ENCODE results near the gene FBRSL1. TPM values are rescaled to one million over a fixed set of nuclear protein-coding genes. Genes with fewer than 3 reads are reported as not detected.

Gene FBRSL1
- total and polyA plus RNA-seq, 7 donors: 3.9 to 37.0 (median 10.3) TPM

- no peak overlapping the region for H3K4me3 ChIP-seq
- DNase-seq: no peak
- H3K4me1 ChIP-seq: no peaks in the 10 kb centered on the region
- no peak overlapping the region for H3K27ac ChIP-seq
- TF ChIP-seq POLR2A (IDR thresholded peaks at IDR 0.05): no peak
- no peak for TF ChIP-seq POLR2AphosphoS5 (IDR thresholded peaks at IDR 0.05)
- TF ChIP-seq EP300 (IDR thresholded peaks at IDR 0.05): no peak
- TF ChIP-seq CTCF (IDR thresholded peaks at IDR 0.05): no peak
- WGBS, 2 donors: 92 to 94% methylated on average over 6 of the region's 6 CpGs
- no peaks in the 10 kb centered on the region for H3K9me3 ChIP-seq
- intact Hi-C loops (cut with DNase I): no loop called here
- no peaks in the 10 kb centered on the region for H3K36me3 ChIP-seq
- H3K27me3 ChIP-seq: no peaks in the 10 kb centered on the region
Observed at GRCh38 chr12:132533584-132533958, 43.6 kb downstream of the FBRSL1 start.

GRCh38 chr12:132534076-132534475 lies 44.1 kb downstream of the FBRSL1 start:
- intact Hi-C loops (cut with DNase I): no loop called here
- DNase-seq: no peak
- no peaks in the 10 kb centered on the region for H3K9me3 ChIP-seq
- no peaks in the 10 kb centered on the region for H3K27me3 ChIP-seq
- H3K4me1 ChIP-seq: no peaks in the 10 kb centered on the region
- H3K27ac ChIP-seq: no peak overlapping the region
- TF ChIP-seq POLR2A (IDR thresholded peaks at IDR 0.05): no peak
- TF ChIP-seq POLR2AphosphoS5 (IDR thresholded peaks at IDR 0.05): no peak
- TF ChIP-seq EP300 (IDR thresholded peaks at IDR 0.05): no peak
- no peak for TF ChIP-seq CTCF (IDR thresholded peaks at IDR 0.05)
- no peak overlapping the region for H3K4me3 ChIP-seq
- WGBS, 2 donors: 96 to 97% methylated on average over 13 of the region's 13 CpGs
- H3K36me3 ChIP-seq: no peaks in the 10 kb centered on the region

- intact Hi-C loops (cut with DNase I): no loop called here
- no peak overlapping the region for H3K4me3 ChIP-seq
- H3K9me3 ChIP-seq: no peaks in the 10 kb centered on the region
Observed at GRCh38 chr12:132535019-132535418, 45.1 kb downstream of the FBRSL1 start.

GRCh38 chr12:132536102-132536876 lies 46.3 kb downstream of the FBRSL1 start:
- H3K36me3 ChIP-seq: no peaks in the 10 kb centered on the region
- no peaks in the 10 kb centered on the region for H3K27me3 ChIP-seq
- DNase-seq: no peak
- H3K4me3 ChIP-seq: no peak overlapping the region
- H3K27ac ChIP-seq: no peak overlapping the region
- 97% methylated on average over 16 of the region's 16 CpGs for WGBS, 2 donors
- TF ChIP-seq EP300 (IDR thresholded peaks at IDR 0.05) (no peak), POLR2A (IDR thresholded peaks at IDR 0.05) (no peak), POLR2AphosphoS5 (IDR thresholded peaks at IDR 0.05) (no peak), CTCF (IDR thresholded peaks at IDR 0.05) (no peak)
- H3K9me3 ChIP-seq: no peaks in the 10 kb centered on the region
- intact Hi-C loops (cut with DNase I): no loop called here
- H3K4me1 ChIP-seq: no peaks in the 10 kb centered on the region

More at GRCh38 chr12:132535019-132535418, 45.1 kb downstream of the FBRSL1 start:
- Histone ChIP-seq H3K4me1 (no peaks in the 10 kb centered on the region), H3K27ac (no peak overlapping the region), H3K27me3 (no peaks in the 10 kb centered on the region), H3K36me3 (no peaks in the 10 kb centered on the region)
- TF ChIP-seq EP300 (IDR thresholded peaks at IDR 0.05) (no peak), CTCF (IDR thresholded peaks at IDR 0.05) (no peak), POLR2AphosphoS5 (IDR thresholded peaks at IDR 0.05) (no peak)
- DNase-seq: no peak
- 95 to 97% methylated on average over 13 of the region's 13 CpGs for WGBS, 2 donors

- H3K9me3 ChIP-seq: no peaks in the 10 kb centered on the region
- intact Hi-C loops (cut with DNase I): no loop called here
- no peak overlapping the region for H3K27ac ChIP-seq
- no peak overlapping the region for H3K4me3 ChIP-seq
- no peak for DNase-seq
- 86 to 89% methylated on average over 11 of the region's 11 CpGs for WGBS, 2 donors
- no peak for TF ChIP-seq CTCF (IDR thresholded peaks at IDR 0.05)
- TF ChIP-seq POLR2AphosphoS5 (IDR thresholded peaks at IDR 0.05): no peak
- TF ChIP-seq EP300 (IDR thresholded peaks at IDR 0.05): no peak
- TF ChIP-seq POLR2A (IDR thresholded peaks at IDR 0.05): no peak
- H3K4me1 ChIP-seq: no peaks in the 10 kb centered on the region
- no peaks in the 10 kb centered on the region for H3K36me3 ChIP-seq
- no peaks in the 10 kb centered on the region for H3K27me3 ChIP-seq
Observed at GRCh38 chr12:132537049-132537448, 47.1 kb downstream of the FBRSL1 start.

All from sigmoid colon (tissue), 7 donors.